Stomach (tissue), 4 donors: Measurements from ENCODE around the gene KIF17.

Experiments
- CTCF ChIP-seq, 7 experiments: fragments of 450-650 bp in 4 of 7; fragments of 200-600 bp in 3 of 7; sonication (generic) in 3 of 7; IDR thresholded peaks; one replicate each; pipeline ENCODE4 v1.5.1; 2016 to 2019; ENCODE audit warnings: antibody characterized with exemption in 7 of 7, control low read depth in 2 of 7, mild to moderate bottlenecking in 1 of 7
- POLR2A ChIP-seq, 4 donors: fragments of 450-650 bp; IDR thresholded peaks; one replicate each; pipeline ENCODE4 v1.6.1; 2016; ENCODE audit warnings: antibody characterized with exemption in 4 of 4, control low read depth in 2 of 4, mild to moderate bottlenecking in 1 of 4, moderate library complexity in 1 of 4

GRCh38 chr1:20625176-20626097 lies 92.4 kb downstream of the KIF17 start:
- TF ChIP-seq POLR2A (IDR thresholded peaks at IDR 0.05) (no peak), CTCF (IDR thresholded peaks at IDR 0.05) (no peak)
